ENCODE data around the gene TMEM238L. TPM values are rescaled to one million over a fixed set of nuclear protein-coding genes. Genes with fewer than 3 reads are reported as not detected.

The TMEM238L gene
- total RNA-seq, 4 donors from 2014 or later = 0.23 to 7.0 (median 3.1) TPM

- H3K4me3 ChIP-seq (ENCODE audit: low read depth, poor library complexity, severe bottlenecking) = no peak overlapping the region
- intact Hi-C loops (cut with DNase I; ENCODE audit: low total_unique reads) = no loop called here
- DNase-seq (ENCODE audit: low spot score in 2 of 2) = no peak
Observed at GRCh38 chr17:10812674-10813073, 8.8 kb upstream of the TMEM238L start.

GRCh38 chr17:10809605-10810004 is 5.7 kb upstream of the TMEM238L start:
- intact Hi-C loops (cut with DNase I; ENCODE audit: low total_unique reads) = no loop called here
- 92 to 97% methylated on average over 4 of the region's 4 CpGs for WGBS, 2 donors
- H3K4me3 ChIP-seq (ENCODE audit: low read depth, poor library complexity, severe bottlenecking) = no peak overlapping the region
- no peak for DNase-seq (ENCODE audit: low spot score in 2 of 2)
- TF ChIP-seq POLR2A (IDR thresholded peaks at IDR 0.05) = no peak
- TF ChIP-seq CTCF (IDR thresholded peaks at IDR 0.05) = no peak

More at GRCh38 chr17:10812674-10813073, 8.8 kb upstream of the TMEM238L start:
- TF ChIP-seq CTCF (IDR thresholded peaks at IDR 0.05) (no peak), POLR2A (IDR thresholded peaks at IDR 0.05) (no peak)
- WGBS, 2 donors = 39 to 47% methylated on average over 5 of the region's 5 CpGs

GRCh38 chr17:10807704-10808128 is 3.8 kb upstream of the TMEM238L start:
- intact Hi-C loops (cut with DNase I; ENCODE audit: low total_unique reads) = no loop called here
- no peak for DNase-seq (ENCODE audit: low spot score in 2 of 2)
- TF ChIP-seq CTCF (IDR thresholded peaks at IDR 0.05) = no peak
- TF ChIP-seq POLR2A (IDR thresholded peaks at IDR 0.05) = no peak
- no peak overlapping the region for H3K4me3 ChIP-seq (ENCODE audit: low read depth, poor library complexity, severe bottlenecking)
- 64 to 81% methylated on average over 7 of the region's 7 CpGs for WGBS, 2 donors

GRCh38 chr17:10806545-10807262 is 2.8 kb upstream of the TMEM238L start:
- H3K4me3 ChIP-seq (ENCODE audit: low read depth, poor library complexity, severe bottlenecking) = no peak overlapping the region
- TF ChIP-seq POLR2A (IDR thresholded peaks at IDR 0.05) (no peak), CTCF (IDR thresholded peaks at IDR 0.05) (no peak)
- DNase-seq (ENCODE audit: low spot score in 2 of 2) = no peak
- 76 to 79% methylated on average over 9 of the region's 9 CpGs for WGBS, 2 donors
- intact Hi-C loops (cut with DNase I; ENCODE audit: low total_unique reads) = no loop called here

- WGBS, 2 donors = 90 to 92% methylated on average over 6 of the region's 6 CpGs
- intact Hi-C loops (cut with DNase I; ENCODE audit: low total_unique reads) = no loop called here
- peak in 1 of 2 donors; percentile 84 for DNase-seq (ENCODE audit: low spot score in 2 of 2)
- TF ChIP-seq CTCF (IDR thresholded peaks at IDR 0.05) = no peak
- H3K4me3 ChIP-seq (ENCODE audit: low read depth, poor library complexity, severe bottlenecking) = no peak overlapping the region
Observed at GRCh38 chr17:10805911-10806310, 2.0 kb upstream of the TMEM238L start.

- no peak for DNase-seq (ENCODE audit: low spot score in 2 of 2)
- intact Hi-C loops (cut with DNase I; ENCODE audit: low total_unique reads) = no loop called here
- no peak overlapping the region for H3K4me3 ChIP-seq (ENCODE audit: low read depth, poor library complexity, severe bottlenecking)
- TF ChIP-seq POLR2A (IDR thresholded peaks at IDR 0.05) = no peak
- TF ChIP-seq CTCF (IDR thresholded peaks at IDR 0.05) = no peak
- WGBS, 2 donors = 84 to 95% methylated on average over 7 of the region's 7 CpGs
Observed at GRCh38 chr17:10804546-10804945, 647 bp upstream of the TMEM238L start.

Data from lower leg skin (tissue), 4 donors.